Fibroblast of upper back skin (primary cell): ENCODE measurements around the gene POLR2J.
A peak's percentile ranks its signal among the peaks of the same experiment; 100 is the strongest.

Experiments
- DNase-seq: peaks from one replicate; pipeline ENCODE4 v3.0.0-alpha.2; 2013

The POLR2J gene

DNA sequence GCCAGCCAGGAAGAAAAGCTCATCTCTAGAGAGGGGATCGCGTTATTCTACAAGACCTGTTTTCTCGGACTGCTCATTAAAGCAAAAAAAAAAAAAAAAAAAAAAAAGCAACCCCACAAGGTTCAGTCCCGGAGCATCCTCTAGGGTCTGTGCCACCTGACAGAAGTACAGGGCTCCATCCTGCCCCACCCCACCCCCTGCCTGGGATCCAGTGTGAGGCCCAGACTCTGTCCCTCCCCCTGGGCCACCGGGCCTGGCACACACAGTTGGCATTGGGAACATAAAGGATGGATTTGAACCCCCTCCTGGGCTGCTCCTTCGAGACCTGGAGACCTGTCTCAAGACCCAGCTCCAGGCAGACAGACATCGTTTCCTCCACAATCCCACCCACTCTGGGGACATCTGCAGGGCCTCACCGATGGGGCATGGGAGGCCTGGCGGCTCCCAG, 44.7 kb downstream of the POLR2J start:
- DNase-seq = peak; percentile 23

DNA sequence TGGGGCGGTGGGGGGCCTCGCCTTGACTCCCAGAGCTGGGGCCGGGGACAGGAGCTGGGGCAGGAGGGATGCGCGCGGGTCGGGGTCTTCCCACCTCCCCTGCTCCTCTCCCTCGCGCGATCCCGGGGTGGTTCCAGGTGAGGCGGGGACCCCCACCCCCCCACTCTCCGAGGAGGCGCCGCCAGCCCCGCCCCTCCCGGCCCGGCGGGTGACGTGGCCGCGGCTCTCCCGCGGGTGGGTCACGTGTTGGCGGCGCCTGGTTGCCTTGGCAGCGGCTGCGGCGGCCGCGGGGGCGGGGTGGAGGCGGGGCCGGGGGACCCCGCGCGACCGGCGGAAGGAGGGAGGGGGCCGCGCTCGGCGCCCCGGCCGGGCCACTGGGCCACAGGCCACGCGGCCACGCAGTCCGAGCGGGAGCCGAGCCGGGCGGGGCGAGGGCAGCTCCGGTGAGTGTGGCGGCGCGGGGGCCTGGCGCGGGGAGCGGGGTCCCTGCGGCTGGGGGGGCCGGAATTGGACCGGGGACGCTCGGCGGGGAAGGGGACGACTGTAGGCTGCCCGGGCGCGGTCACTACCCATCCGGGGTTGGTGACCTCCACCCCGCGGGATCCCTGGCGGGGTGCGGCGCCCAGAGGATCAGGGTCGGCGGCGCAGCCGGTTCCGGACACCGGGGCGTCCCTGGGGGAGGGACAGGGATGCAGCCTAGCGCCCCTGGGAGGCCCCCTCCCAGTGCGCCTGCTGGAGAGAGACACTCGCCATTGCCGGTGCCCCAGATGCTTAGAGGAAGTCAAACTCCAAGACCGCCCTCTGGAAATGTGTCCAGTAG, 45.3 kb downstream of the POLR2J start, which contains the start of gene ORAI2:
TSS of gene ORAI2 (plus strand) at position 357 of the 820 bp plus-strand sequence. CDS start 5,382 bp downstream, outside the sequence.
- DNase-seq = peak; percentile 66

DNA sequence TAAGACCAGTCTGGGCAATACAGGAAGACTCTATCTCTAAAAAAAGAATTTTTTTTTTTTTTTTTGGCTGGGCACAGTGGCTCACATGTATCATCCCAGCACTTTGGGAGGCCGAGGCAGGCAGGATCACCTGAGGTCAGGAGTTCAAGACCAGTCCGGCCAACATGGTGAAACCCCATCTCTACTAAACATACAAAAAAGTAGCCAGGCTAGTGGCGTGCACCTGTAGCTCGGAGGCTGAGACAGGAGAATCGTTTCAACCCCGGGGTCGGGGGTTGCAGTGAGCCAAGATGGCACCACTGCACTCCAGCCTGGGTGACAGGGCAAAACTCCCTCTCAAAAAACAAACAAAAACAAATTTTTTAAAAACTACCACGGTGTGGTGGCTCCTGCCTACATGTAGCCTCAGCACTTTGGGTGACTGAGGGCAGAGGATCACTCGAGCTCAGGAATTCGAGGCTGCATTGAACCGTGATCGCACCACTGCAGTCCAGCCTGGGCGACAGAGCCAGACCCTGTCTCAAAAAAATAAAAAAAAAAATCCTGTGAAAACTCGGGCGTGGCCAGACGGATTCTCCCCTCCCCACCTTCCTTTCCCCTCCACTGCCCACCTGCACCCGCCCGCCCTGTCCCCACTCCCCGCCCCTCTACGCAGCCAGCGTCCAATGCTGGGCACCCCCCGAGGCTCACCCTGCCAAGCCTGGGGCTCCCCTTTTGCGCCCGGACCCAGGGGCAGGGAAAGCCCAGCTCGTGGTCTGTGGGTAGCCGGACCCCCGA, 46.1 kb downstream of the POLR2J start:
- DNase-seq = no peak

DNA sequence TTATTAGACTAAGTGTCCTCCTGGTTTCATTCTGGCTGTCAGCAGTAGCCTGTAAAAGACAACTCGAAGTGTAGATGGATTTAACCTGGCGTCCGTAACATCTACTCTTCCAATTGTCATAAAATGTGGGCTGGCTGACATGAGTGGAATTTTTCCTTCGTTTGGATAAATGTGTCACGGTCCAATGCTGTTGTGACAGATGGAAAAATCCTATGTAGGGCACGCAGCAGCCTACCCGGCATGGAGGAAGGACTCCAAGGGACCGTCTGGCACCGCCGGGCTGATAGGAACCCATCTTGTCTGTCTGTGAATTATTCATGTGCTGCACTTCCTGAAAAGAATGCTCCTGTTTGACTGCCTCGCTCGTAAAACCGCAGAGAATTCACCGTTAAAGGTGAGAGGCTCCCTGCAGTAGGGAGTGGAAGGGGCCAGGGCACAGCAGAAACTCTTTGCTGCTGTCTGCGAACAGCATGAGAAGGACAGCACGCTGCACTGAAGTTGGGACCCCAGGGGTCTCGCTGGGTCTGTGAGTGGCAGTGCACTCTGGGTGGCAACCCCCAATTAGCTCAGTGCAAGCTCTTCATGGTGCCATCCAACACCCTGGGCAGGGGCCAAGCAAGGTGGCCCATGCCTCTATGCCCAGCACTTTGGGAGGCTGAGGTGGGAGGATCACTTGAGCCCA, 47.0 kb downstream of the POLR2J start:
- DNase-seq = no peak

DNA sequence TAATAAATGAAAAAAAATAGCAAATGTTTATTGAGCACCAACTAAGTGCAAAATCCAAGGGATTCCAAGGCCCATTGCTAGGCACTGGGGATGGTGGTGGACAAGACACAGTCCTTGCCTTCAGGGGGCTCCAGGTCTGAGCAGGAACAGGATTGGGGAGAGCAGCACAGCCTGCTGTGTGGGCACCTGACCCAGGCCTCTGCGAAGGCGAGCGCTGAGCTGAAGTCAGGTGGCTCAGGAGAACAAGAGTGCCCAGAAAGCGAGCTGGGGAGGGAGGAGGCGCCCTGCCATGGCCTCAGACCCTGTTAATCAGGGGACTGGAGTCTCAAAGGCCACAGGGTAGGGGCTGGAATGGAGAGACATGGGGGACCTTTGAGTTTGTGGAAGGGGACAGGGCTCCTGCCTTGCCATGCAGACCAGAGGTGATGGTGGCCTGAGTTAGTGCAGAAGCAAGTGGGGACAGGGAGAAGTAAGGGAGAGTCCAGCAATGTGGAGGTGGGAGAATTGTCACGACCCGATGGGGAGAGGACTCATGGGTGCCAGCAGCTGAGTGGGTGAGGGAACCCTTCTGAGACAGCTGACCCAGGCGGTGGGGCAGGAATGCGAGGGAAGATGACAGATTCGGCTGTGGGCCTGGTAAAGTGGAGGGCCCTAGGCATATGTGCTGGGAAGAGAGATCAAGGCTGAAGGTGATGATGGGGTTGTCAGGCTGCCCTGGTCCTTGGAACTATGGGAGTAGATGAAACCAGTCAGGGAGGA, 49.4 kb downstream of the POLR2J start:
- no peak for DNase-seq

DNA sequence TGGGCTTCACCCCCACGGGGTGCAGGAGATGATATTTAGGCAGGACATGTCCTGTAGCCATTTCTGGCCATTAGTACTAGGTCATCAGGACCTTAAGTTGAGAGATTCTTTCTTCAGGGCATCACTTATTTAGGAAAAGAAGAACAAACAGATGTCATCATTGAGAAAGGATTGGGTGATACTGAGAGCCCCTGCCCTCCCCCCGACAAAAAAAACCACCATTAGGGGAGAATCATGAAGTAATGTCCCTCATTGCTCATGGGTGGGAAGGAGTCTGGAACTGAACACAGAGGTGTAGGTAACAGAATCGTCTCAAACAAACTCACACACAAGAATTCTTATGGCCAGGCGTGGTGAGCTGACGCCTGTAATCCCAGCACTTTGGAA, 51.7 kb downstream of the POLR2J start:
- no peak for DNase-seq

DNA sequence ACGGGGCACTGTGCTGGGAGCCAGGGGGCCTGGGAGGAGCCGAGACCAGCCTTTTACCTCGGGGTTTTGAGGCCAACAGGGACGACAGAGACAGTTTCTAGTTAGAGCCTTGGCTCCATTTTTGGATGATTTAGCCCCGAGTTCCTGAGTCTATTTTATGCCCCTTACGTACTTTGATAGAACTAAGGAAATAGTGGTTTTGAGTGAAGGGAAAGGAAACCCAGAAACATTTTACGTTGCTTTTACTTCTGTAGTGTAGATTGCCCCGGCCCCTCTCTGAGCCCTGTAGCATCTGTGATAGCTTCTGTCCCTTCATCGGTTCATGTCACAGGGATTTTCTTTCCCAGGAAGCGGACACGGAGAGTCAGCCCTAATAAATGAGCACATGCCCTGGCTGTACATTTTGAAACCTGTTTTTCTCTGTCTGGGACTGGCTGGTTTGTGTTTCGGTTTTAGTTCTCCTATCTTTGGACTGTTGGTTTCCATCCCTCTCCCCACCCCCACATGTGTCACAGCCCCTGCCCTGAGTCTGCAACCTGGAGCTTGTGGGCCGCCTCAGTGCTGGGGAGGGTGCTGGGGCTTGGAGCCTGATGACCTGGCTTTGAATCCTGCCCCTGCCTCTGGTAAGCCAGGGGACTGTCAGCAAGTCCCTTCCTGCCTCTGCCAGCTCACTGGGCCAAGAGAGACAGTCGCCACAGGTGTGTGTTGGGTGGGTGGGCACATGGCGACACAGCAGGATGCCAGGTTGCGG, 52.3 kb downstream of the POLR2J start:
- DNase-seq = no peak

DNA sequence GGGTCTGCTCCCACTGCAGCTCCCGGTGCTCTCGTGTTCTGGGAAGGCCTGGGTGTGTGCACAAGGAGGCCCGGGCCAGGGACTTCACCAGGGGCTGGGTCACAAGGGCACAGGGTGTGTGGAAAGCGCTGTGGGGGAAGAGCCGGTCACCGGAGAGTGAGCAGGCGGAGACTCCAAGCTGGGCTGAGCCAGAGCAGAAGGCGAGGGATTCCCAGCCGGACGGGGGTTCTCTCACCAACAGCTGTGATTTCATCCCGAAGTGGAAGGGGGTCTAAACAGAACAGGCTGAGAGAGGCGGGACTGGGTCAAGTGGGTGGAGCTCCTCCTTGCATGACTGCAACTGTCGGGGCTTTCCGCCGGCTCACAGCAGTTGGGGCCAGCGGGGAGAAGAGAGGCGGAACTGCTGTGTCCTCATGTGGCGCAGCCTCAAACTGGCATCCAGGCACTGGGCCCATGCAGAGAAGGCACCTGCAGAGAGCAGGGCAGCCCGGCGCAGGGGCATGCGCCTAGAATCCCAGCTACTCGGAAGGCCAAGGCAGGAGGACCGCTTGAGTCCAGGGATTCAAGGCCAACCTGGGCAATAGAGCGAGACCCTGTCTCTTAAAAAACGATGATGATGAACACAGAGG, 53.0 kb downstream of the POLR2J start:
- DNase-seq = no peak

DNA sequence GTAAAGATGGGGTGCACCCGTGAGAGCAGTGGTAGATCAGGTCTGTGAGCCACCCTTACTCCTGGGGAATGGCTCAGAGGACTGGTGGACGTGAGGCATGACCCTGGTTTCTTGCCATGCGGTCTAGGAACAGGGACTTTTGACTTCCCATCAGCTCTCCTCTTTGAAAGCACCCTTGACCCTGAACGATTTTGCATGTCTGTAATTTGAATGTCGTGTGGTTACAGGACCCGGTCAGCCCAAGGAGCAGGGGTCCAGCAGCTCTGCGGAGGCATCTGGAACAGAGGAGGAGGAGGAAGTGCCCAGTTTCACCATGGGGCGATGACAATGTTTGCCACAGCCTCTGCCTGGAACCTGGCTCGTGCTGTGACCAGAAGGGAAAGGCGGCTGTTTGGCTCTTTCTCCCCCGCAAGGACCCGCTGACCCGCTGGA, 53.9 kb downstream of the POLR2J start:
- no peak for DNase-seq

DNA sequence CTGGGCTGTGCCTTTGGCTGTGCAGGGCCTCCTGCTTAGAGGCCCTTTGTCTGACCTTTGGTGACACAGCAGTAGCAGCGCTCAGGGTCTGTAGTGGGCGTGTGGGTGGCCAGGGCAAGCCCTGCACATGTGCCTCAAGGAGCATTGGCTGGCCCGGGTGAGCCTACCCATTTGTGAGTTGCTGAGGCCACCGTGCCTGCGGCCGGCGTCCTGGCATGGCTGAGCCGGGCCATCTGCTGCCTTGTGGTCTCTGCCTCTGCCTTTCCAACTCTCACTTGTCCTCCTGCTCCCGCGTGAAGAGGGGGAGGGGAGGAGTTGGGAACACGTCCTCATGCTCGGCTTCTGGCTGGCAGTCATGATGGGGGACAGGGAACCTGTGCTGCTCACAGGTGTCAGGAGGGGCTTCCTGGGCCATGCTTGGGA, 54.6 kb downstream of the POLR2J start:
- no peak for DNase-seq
